Islet precursor cell (in vitro differentiated cells): ENCODE data around the gene FTO.

ENCODE experiments used
- DNase-seq: peaks from one replicate; pipeline ENCODE4 v3.0.0-alpha.2; 2018

FTO gene

GRCh38 chr16:54031107-54031760, 327.3 kb downstream of the FTO start:
- no peak for DNase-seq

- DNase-seq: no peak
Measured at GRCh38 chr16:54033747-54034146, 329.8 kb downstream of the FTO start.

GRCh38 chr16:54034684-54035083, 330.7 kb downstream of the FTO start:
- DNase-seq: no peak

GRCh38 chr16:54040480-54040879, 336.5 kb downstream of the FTO start:
- DNase-seq: no peak

- DNase-seq: no peak
Measured at GRCh38 chr16:54040975-54041374, 337.0 kb downstream of the FTO start.

GRCh38 chr16:54048586-54049495, 344.9 kb downstream of the FTO start:
- no peak for DNase-seq

- no peak for DNase-seq
Measured at GRCh38 chr16:54049591-54050458, 345.9 kb downstream of the FTO start.

GRCh38 chr16:54050459-54051210, 346.7 kb downstream of the FTO start:
- DNase-seq: no peak

- no peak for DNase-seq
Measured at GRCh38 chr16:54051821-54052220, 347.9 kb downstream of the FTO start.

- DNase-seq: no peak
Measured at GRCh38 chr16:54052271-54052670, 348.3 kb downstream of the FTO start.

GRCh38 chr16:54053891-54054820, 350.2 kb downstream of the FTO start:
- DNase-seq: no peak

- DNase-seq: no peak
Measured at GRCh38 chr16:54055191-54055590, 351.2 kb downstream of the FTO start.

GRCh38 chr16:54055864-54056263, 351.9 kb downstream of the FTO start:
- DNase-seq: no peak

GRCh38 chr16:54056921-54057320, 353.0 kb downstream of the FTO start:
- no peak for DNase-seq

GRCh38 chr16:54059319-54059718, 355.4 kb downstream of the FTO start:
- no peak for DNase-seq

GRCh38 chr16:54060599-54061421, 356.9 kb downstream of the FTO start:
- no peak for DNase-seq

GRCh38 chr16:54061454-54061853, 357.5 kb downstream of the FTO start:
- DNase-seq: no peak

- DNase-seq: no peak
Measured at GRCh38 chr16:54062361-54063278, 358.7 kb downstream of the FTO start.

- no peak for DNase-seq
Measured at GRCh38 chr16:54063279-54063773, 359.4 kb downstream of the FTO start.
